ENCODE results near the gene GRIA4.

DNA sequence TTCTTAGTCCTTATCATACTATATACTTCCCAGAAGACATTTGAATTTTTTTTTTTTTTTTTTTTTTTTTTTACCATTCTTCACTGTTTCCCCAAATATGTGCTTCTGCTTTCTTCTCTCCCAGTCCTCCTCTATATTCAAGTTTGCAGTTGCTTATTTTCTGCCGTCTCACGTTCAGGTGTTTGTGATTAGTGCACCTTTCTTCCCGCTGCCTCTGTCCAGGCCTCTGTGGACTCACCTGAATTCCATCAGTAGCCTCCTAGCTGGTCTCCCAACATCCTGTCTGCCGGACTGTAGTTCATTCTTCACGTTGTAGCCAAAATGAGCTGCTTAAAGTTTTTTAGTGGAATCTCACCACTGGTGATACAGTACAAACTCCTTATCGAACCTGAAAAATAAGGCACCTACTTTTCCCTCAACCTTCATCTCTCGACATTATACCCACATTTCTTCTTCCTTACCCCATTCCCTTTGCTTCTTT, 413.0 kb downstream of the GRIA4 start:
- TF ChIP-seq, protein P1, sequence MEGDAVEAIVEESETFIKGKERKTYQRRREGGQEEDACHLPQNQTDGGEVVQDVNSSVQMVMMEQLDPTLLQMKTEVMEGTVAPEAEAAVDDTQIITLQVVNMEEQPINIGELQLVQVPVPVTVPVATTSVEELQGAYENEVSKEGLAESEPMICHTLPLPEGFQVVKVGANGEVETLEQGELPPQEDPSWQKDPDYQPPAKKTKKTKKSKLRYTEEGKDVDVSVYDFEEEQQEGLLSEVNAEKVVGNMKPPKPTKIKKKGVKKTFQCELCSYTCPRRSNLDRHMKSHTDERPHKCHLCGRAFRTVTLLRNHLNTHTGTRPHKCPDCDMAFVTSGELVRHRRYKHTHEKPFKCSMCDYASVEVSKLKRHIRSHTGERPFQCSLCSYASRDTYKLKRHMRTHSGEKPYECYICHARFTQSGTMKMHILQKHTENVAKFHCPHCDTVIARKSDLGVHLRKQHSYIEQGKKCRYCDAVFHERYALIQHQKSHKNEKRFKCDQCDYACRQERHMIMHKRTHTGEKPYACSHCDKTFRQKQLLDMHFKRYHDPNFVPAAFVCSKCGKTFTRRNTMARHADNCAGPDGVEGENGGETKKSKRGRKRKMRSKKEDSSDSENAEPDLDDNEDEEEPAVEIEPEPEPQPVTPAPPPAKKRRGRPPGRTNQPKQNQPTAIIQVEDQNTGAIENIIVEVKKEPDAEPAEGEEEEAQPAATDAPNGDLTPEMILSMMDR (IDR thresholded peaks at IDR 0.05; ENCODE audit: insufficient read depth, low read length) = no peak
- TF ChIP-seq GABPA (IDR thresholded peaks at IDR 0.05; ENCODE audit: low read depth) (no peak), POLR2AphosphoS5 (IDR thresholded peaks at IDR 0.05; ENCODE audit: low read depth) (no peak), SPI1 (IDR thresholded peaks at IDR 0.05; ENCODE audit: borderline replicate concordance, low read depth) (no peak)
- TF ChIP-seq, protein P2, sequence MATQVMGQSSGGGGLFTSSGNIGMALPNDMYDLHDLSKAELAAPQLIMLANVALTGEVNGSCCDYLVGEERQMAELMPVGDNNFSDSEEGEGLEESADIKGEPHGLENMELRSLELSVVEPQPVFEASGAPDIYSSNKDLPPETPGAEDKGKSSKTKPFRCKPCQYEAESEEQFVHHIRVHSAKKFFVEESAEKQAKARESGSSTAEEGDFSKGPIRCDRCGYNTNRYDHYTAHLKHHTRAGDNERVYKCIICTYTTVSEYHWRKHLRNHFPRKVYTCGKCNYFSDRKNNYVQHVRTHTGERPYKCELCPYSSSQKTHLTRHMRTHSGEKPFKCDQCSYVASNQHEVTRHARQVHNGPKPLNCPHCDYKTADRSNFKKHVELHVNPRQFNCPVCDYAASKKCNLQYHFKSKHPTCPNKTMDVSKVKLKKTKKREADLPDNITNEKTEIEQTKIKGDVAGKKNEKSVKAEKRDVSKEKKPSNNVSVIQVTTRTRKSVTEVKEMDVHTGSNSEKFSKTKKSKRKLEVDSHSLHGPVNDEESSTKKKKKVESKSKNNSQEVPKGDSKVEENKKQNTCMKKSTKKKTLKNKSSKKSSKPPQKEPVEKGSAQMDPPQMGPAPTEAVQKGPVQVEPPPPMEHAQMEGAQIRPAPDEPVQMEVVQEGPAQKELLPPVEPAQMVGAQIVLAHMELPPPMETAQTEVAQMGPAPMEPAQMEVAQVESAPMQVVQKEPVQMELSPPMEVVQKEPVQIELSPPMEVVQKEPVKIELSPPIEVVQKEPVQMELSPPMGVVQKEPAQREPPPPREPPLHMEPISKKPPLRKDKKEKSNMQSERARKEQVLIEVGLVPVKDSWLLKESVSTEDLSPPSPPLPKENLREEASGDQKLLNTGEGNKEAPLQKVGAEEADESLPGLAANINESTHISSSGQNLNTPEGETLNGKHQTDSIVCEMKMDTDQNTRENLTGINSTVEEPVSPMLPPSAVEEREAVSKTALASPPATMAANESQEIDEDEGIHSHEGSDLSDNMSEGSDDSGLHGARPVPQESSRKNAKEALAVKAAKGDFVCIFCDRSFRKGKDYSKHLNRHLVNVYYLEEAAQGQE (IDR thresholded peaks at IDR 0.05; ENCODE audit: insufficient replicate concordance, low read depth) = no peak

Measured in HL-60 (cell line).